ENCODE data around the gene CST7. TPM values are rescaled to one million over a fixed set of nuclear protein-coding genes. Genes with fewer than 3 reads are reported as not detected.

The CST7 gene
- total RNA-seq, 1 experiment from 2014 or later, result not detected

DNA sequence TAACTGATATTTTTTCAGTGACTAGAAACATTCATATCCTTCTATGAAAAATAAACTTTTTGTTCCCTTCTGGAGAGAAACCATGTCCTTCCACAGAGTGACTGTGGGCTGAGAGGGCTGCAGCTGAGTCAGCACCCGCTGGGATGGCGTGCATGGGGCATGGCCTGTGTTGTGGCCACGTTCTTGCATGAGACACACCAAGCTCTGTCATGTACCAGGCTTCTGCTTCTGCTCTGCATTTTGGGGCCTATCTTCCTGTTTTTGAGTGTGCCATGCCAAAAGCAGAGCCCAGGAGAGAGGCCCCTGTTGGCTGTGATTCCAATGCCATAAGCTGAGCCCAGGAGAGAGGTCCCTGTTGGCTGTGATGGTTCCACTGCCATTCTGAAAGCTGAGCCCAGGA is 32.7 kb downstream of the CST7 start:
- Histone ChIP-seq H3K4me3 (ENCODE audit: low read depth in 2 of 2, low read length in 2 of 2) (no peak overlapping the region), H3K27ac (ENCODE audit: low read length) (no peak overlapping the region), H3K27me3 (ENCODE audit: control insufficient read depth, insufficient read depth, low read length) (no peaks in the 10 kb centered on the region), H3K9me3 (ENCODE audit: control insufficient read depth, insufficient read depth, low read depth, low read length) (peaks cover 11% of the 10 kb centered on the region; the same call in 1 of the 2 replicates), H3K36me3 (ENCODE audit: control insufficient read depth, insufficient read depth, low read length) (peaks cover 4% of the 10 kb centered on the region), H3K4me1 (ENCODE audit: control insufficient read depth, insufficient read depth, low read length) (no peaks in the 10 kb centered on the region)
- intact Hi-C loops (cut with micrococcal nuclease; ENCODE audit: unreplicated experiment) (no loop called here), in situ Hi-C loops (cut with HindIII; ENCODE audit: low pct_unique_long_range_greater_than_20kb, low sequenced_read_pairs) (no loop called here)
- DNase-seq (ENCODE audit: low read depth, low spot score) (no peak), ATAC-seq (no peak)
- CTCF ChIA-PET, result no interaction called here
- POLR2A ChIA-PET, result no interaction called here
- no TSS peak for BruUV-seq (replicated peaks)
- TF ChIP-seq, protein P1, sequence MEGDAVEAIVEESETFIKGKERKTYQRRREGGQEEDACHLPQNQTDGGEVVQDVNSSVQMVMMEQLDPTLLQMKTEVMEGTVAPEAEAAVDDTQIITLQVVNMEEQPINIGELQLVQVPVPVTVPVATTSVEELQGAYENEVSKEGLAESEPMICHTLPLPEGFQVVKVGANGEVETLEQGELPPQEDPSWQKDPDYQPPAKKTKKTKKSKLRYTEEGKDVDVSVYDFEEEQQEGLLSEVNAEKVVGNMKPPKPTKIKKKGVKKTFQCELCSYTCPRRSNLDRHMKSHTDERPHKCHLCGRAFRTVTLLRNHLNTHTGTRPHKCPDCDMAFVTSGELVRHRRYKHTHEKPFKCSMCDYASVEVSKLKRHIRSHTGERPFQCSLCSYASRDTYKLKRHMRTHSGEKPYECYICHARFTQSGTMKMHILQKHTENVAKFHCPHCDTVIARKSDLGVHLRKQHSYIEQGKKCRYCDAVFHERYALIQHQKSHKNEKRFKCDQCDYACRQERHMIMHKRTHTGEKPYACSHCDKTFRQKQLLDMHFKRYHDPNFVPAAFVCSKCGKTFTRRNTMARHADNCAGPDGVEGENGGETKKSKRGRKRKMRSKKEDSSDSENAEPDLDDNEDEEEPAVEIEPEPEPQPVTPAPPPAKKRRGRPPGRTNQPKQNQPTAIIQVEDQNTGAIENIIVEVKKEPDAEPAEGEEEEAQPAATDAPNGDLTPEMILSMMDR (IDR thresholded peaks at IDR 0.05), result no peak
- TF ChIP-seq SIN3A (IDR thresholded peaks at IDR 0.05; ENCODE audit: borderline replicate concordance, insufficient read depth, low read depth, low read length), result no peak
- TF ChIP-seq POLR2AphosphoS5 (IDR thresholded peaks at IDR 0.05; ENCODE audit: low read depth, low read length), result no peak
- TF ChIP-seq TCF7L2 (IDR thresholded peaks at IDR 0.05; ENCODE audit: low read depth, low read length), result no peak
- no peak for TF ChIP-seq REST (IDR thresholded peaks at IDR 0.05; ENCODE audit: insufficient read depth in 1 of 2, low read depth in 2 of 2, low read length in 1 of 2)

- no peaks in the 10 kb centered on the region for H3K27me3 ChIP-seq (ENCODE audit: control insufficient read depth, insufficient read depth, low read length)
- ATAC-seq (no peak), DNase-seq (ENCODE audit: low read depth, low spot score) (no peak)
- 0 out of 2 replicates have a peak, but pooled peaks cover 3% of the 10 kb centered on the region for H3K4me1 ChIP-seq (ENCODE audit: control insufficient read depth, insufficient read depth, low read length)
- H3K36me3 ChIP-seq (ENCODE audit: control insufficient read depth, insufficient read depth, low read length), result peaks cover 2% of the 10 kb centered on the region
- BruUV-seq (replicated peaks), result no TSS peak
- in situ Hi-C loops (cut with HindIII; ENCODE audit: low pct_unique_long_range_greater_than_20kb, low sequenced_read_pairs), result no loop called here
- no peak overlapping the region for H3K4me3 ChIP-seq (ENCODE audit: low read depth in 2 of 2, low read length in 2 of 2)
- peaks cover 8% of the 10 kb centered on the region; the same call in 1 of the 2 replicates for H3K9me3 ChIP-seq (ENCODE audit: control insufficient read depth, insufficient read depth, low read depth, low read length)
- POLR2A ChIA-PET, result no interaction called here
- TF ChIP-seq TCF7L2 (IDR thresholded peaks at IDR 0.05; ENCODE audit: low read depth, low read length) (no peak), REST (IDR thresholded peaks at IDR 0.05; ENCODE audit: insufficient read depth in 1 of 2, low read depth in 2 of 2, low read length in 1 of 2) (no peak)
- intact Hi-C loops (cut with micrococcal nuclease; ENCODE audit: unreplicated experiment), result no loop called here
- CTCF ChIA-PET, result no interaction called here
- no peak overlapping the region for H3K27ac ChIP-seq (ENCODE audit: low read length)
These were observed 34.8 kb downstream of the CST7 start for GRCh38 chr20:24983896-24984295.
